Sigmoid colon (tissue), 7 donors: ENCODE data around the gene BCAS1. TPM values are rescaled to one million over a fixed set of nuclear protein-coding genes. Genes with fewer than 3 reads are reported as not detected.

Experiments used
- DNase-seq: peaks from one replicate; pipeline ENCODE4 v3.0.0-alpha.2; 2019
- H3K27ac ChIP-seq, 4 donors: fragments of 200-600 bp; sonication (generic); one replicate each; pipeline ENCODE4 v1.5.1; 2016 to 2019; ENCODE audit warnings: mild to moderate bottlenecking in 1 of 4
- H3K27me3 ChIP-seq, 3 donors: fragments of 200-600 bp; sonication (generic); one replicate each; pipeline ENCODE4 v1.5.1; 2019; ENCODE audit warnings: mild to moderate bottlenecking in 1 of 3
- H3K36me3 ChIP-seq, 4 donors: fragments of 200-600 bp; sonication (generic); one replicate each; pipeline ENCODE4 v1.5.1; 2016 to 2019
- H3K4me1 ChIP-seq, 4 donors: fragments of 200-600 bp; sonication (generic); one replicate each; pipeline ENCODE4 v1.5.1; 2017 to 2019
- H3K4me3 ChIP-seq, 4 donors: fragments of 200-600 bp; sonication (generic); one replicate each; pipeline ENCODE4 v1.5.1; 2017 to 2019; ENCODE audit warnings: mild to moderate bottlenecking in 2 of 4, moderate library complexity in 1 of 4
- H3K9me3 ChIP-seq, 4 donors: fragments of 200-600 bp in 3 of 4; sonication (generic) in 3 of 4; one replicate each; pipeline versions ENCODE4 v1.5.1 to v1.6.1; 2013 to 2019
- EP300 ChIP-seq, 4 donors: sonication (generic); formaldehyde crosslinking; IDR thresholded peaks; one replicate each; pipeline ENCODE4 v1.6.1; 2017; ENCODE audit warnings: antibody characterized with exemption in 4 of 4
- POLR2A ChIP-seq, 2 donors: fragments of 450-650 bp; IDR thresholded peaks; one replicate each; pipeline ENCODE4 v1.6.1; 2016; ENCODE audit warnings: antibody characterized with exemption in 2 of 2, mild to moderate bottlenecking in 2 of 2, moderate library complexity in 2 of 2
- POLR2AphosphoS5 ChIP-seq, 4 donors: sonication (generic); formaldehyde crosslinking; IDR thresholded peaks; one replicate each; pipeline ENCODE4 v1.6.1; 2017; ENCODE audit warnings: antibody characterized with exemption in 4 of 4
- WGBS, 2 donors: extraction: QIAGEN DNeasy Blood & Tissue Kit; methylation state at CpG; one replicate each; pipeline ENCODE4 v1.1.7; 2013; 5-methylcytosine and 5-hydroxymethylcytosine counted together
- intact Hi-C: fragments of 100-400 bp; cut with DNase I; formaldehyde crosslinking; loops from one replicate; pipeline ENCODE4 v1.15.1; 2023
- polyA plus RNA-seq, 3 donors: library from polyadenylated mRNA; stranded (reverse); fragments of 200-250 nt; gene quantifications; one replicate each; pipeline ENCODE4 v1.2.3, GENCODE V29; 2013
- total RNA-seq, 4 donors: library from RNA; depleted of rRNA; stranded (reverse); fragments of >200 nt; gene quantifications; one replicate each; pipeline ENCODE4 v1.1.0, GENCODE V29; 2016
- TF ChIP-seq, protein P1 (sequence below), 4 experiments: fragments of 450-650 bp in 3 of 4; fragments of 200-600 bp in 1 of 4; IDR thresholded peaks; one replicate each; pipeline ENCODE4 v1.5.1; 2016 to 2019; ENCODE audit warnings: antibody characterized with exemption in 4 of 4, mild to moderate bottlenecking in 3 of 4, moderate library complexity in 2 of 4
- donor health status: healthy with polysubstance abuse.
- donor health status: Bipolar disorder and iron deficiency.
- donor health status: healthy.

BCAS1 gene
- total and polyA plus RNA-seq, 7 donors: 0.71 to 198 (median 35.4) TPM; not detected in 2

DNA sequence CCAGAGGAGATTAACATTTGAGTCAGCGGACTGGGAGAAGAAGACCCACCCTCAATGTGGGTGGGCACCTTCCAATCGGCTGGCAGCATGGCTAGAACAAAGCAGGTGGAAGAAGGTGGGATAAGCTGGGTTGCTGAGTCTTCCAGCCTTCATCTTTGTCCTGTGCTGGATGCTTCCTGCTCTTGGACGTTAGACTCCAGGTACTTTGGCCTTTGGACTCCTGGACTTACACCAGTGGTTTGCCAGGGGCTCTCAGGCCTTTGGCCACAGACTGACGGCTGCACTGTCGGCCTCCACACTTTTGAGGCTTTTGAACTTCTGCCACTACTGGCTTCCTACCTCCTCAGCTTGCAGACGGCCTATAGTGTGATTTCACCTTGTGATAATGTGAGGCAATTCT is 50.8 kb downstream of the BCAS1 start:
- intact Hi-C loops: no loop called here
- Histone ChIP-seq H3K4me1 (peaks cover 0 to 1% (median 0%) of the 10 kb centered on the region in 4 donors), H3K27me3 (no peaks in the 10 kb centered on the region), H3K27ac (no peak overlapping the region), H3K36me3 (no peaks in the 10 kb centered on the region), H3K9me3 (no peaks in the 10 kb centered on the region), H3K4me3 (no peak overlapping the region)
- 70 to 84% methylated on average over 6 of the region's 6 CpGs for WGBS, 2 donors
- no peak for DNase-seq
- TF ChIP-seq EP300 (IDR thresholded peaks at IDR 0.05) (no peak), POLR2A (IDR thresholded peaks at IDR 0.05) (no peak), POLR2AphosphoS5 (IDR thresholded peaks at IDR 0.05) (no peak)
- TF ChIP-seq, protein P1, sequence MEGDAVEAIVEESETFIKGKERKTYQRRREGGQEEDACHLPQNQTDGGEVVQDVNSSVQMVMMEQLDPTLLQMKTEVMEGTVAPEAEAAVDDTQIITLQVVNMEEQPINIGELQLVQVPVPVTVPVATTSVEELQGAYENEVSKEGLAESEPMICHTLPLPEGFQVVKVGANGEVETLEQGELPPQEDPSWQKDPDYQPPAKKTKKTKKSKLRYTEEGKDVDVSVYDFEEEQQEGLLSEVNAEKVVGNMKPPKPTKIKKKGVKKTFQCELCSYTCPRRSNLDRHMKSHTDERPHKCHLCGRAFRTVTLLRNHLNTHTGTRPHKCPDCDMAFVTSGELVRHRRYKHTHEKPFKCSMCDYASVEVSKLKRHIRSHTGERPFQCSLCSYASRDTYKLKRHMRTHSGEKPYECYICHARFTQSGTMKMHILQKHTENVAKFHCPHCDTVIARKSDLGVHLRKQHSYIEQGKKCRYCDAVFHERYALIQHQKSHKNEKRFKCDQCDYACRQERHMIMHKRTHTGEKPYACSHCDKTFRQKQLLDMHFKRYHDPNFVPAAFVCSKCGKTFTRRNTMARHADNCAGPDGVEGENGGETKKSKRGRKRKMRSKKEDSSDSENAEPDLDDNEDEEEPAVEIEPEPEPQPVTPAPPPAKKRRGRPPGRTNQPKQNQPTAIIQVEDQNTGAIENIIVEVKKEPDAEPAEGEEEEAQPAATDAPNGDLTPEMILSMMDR (IDR thresholded peaks at IDR 0.05): no peak

DNA sequence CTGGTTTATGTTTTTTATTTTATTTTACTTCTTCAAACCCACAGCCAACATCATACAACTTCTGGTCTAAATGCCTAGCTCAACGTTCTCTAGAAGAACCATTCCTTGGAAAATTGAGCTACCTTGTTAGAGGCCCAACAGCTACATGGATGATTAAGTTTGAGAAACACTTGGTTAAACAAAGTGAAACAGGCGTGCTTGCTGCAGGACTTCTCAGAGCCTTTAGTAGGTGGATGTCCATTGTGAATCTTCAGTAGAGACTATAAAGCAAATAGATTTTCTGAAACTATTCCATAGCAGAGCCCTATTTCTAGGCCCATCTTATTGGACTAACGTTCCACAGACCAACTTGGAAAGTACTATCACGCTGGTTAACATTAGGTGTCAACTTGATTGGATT is 51.3 kb downstream of the BCAS1 start:
- WGBS, 2 donors: 95 to 96% methylated on average over 4 of the region's 4 CpGs
- intact Hi-C loops: no loop called here

DNA sequence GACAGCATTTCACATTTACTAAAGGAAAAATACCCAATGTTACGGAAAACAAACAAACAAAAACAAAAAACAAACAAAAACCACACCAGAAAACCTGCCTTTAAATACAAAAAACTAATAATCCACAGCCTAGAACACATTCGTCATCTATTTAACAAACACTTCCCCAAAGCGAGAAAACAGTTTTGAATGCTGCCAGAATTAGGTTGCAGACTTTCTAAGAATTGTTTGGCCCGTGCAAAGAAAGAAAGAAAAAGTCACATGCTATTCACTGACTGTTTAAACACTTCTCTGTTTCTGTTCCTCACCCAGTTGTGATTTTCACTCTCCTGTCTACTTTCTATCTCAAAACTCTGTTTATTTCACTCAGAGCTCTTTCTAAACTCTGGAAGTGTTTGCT is 52.5 kb downstream of the BCAS1 start:
- Histone ChIP-seq H3K4me1 (no peaks in the 10 kb centered on the region), H3K36me3 (no peaks in the 10 kb centered on the region), H3K9me3 (no peaks in the 10 kb centered on the region), H3K4me3 (no peak overlapping the region), H3K27ac (peak overlapping the region in 1 of 4 donors; percentile 31), H3K27me3 (no peaks in the 10 kb centered on the region)
- DNase-seq: no peak
- intact Hi-C loops: no loop called here
- 48 to 79% methylated on average over 4 of the region's 4 CpGs for WGBS, 2 donors
- TF ChIP-seq, protein P1 (IDR thresholded peaks at IDR 0.05): no peak
- no peak for TF ChIP-seq EP300 (IDR thresholded peaks at IDR 0.05)
- no peak for TF ChIP-seq POLR2AphosphoS5 (IDR thresholded peaks at IDR 0.05)
- no peak for TF ChIP-seq POLR2A (IDR thresholded peaks at IDR 0.05)

More for the DNA sequence above, 51.3 kb downstream of the BCAS1 start:
- Histone ChIP-seq H3K4me3 (no peak overlapping the region), H3K36me3 (no peaks in the 10 kb centered on the region), H3K27me3 (no peaks in the 10 kb centered on the region), H3K27ac (no peak overlapping the region), H3K4me1 (no peaks in the 10 kb centered on the region), H3K9me3 (no peaks in the 10 kb centered on the region)
- DNase-seq: no peak
- no peak for TF ChIP-seq POLR2A (IDR thresholded peaks at IDR 0.05)
- TF ChIP-seq, protein P1 (IDR thresholded peaks at IDR 0.05): no peak
- TF ChIP-seq EP300 (IDR thresholded peaks at IDR 0.05): no peak
- no peak for TF ChIP-seq POLR2AphosphoS5 (IDR thresholded peaks at IDR 0.05)

DNA sequence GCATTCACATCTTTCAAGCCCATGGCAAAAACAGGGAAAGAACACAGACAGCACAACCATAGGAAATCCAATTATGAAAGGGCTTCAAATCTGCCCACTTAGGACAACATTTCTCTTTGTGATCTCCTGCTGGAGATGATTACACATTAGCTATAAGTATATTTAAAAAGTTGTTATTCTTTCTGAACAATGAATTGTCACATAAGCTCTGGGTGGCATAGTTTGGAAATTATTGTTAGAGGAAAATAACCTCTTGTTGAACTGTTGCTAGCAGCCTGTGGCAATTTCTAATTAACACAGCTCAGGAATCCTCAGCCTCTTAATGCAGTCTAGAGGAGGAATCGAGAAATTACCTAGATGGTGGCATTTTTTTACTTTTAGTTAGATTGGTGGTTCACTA is 54.9 kb downstream of the BCAS1 start:
- WGBS, 2 donors: 81 to 92% methylated on average over 1 of the region's 1 CpG
- Histone ChIP-seq H3K27me3 (no peaks in the 10 kb centered on the region), H3K27ac (no peak overlapping the region), H3K4me1 (no peaks in the 10 kb centered on the region), H3K4me3 (no peak overlapping the region), H3K36me3 (no peaks in the 10 kb centered on the region), H3K9me3 (no peaks in the 10 kb centered on the region)
- intact Hi-C loops: no loop called here
- no peak for DNase-seq
- TF ChIP-seq POLR2A (IDR thresholded peaks at IDR 0.05) (no peak), POLR2AphosphoS5 (IDR thresholded peaks at IDR 0.05) (no peak), EP300 (IDR thresholded peaks at IDR 0.05) (no peak)
- TF ChIP-seq, protein P1 (IDR thresholded peaks at IDR 0.05): no peak

DNA sequence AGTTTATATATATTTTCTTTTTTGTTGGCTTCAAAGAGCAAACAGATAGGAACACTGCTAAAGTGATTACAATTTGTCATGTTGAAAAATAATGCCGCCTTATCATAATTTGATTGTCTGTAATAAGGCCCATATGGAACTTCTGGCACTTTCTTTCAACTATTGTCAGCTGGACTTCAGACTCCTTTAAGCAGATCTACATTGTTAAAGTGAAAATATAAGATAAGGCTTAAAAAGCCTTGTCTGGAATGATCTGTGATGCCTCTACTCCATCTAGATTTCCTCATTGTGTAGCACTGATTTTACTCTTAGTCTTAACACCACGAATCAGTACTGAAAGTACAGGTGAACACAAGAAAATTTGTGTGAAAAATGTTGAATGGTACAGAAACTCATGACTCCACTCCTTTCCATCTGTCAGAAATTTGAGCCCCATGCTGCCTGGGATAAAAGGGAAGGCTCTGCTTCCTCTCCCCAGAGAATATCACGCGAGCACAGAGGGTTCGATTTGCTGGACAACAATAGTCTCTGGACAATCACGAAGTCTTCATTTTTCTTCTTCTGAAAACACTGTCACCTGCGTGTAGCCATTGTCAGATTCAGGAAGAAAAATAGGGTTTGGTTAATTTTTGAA is 56.0 kb downstream of the BCAS1 start:
- H3K27me3 ChIP-seq: no peaks in the 10 kb centered on the region
- H3K4me3 ChIP-seq: no peak overlapping the region
- H3K4me1 ChIP-seq: no peaks in the 10 kb centered on the region
- no peaks in the 10 kb centered on the region for H3K36me3 ChIP-seq
- no peak overlapping the region for H3K27ac ChIP-seq
- no peak for DNase-seq
- no peaks in the 10 kb centered on the region for H3K9me3 ChIP-seq
- intact Hi-C loops: no loop called here
- TF ChIP-seq POLR2AphosphoS5 (IDR thresholded peaks at IDR 0.05): no peak
- TF ChIP-seq POLR2A (IDR thresholded peaks at IDR 0.05): no peak
- TF ChIP-seq, protein P1 (IDR thresholded peaks at IDR 0.05): no peak
- TF ChIP-seq EP300 (IDR thresholded peaks at IDR 0.05): no peak
- 67 to 79% methylated on average over 7 of the region's 7 CpGs for WGBS, 2 donors
